SK-N-MC (cell line): Measurements from ENCODE around the gene ATP10D.

Experiments used
- EZH2 ChIP-seq: fragments of 200-600 bp; sonication (generic); IDR thresholded peaks from one replicate; pipeline ENCODE4 v1.6.1; 2017; ENCODE audit warnings: antibody characterized with exemption
- FOXP2 ChIP-seq: optimal IDR thresholded peaks from 2 replicates; pipeline ENCODE3; 2011; ENCODE audit warnings: mild to moderate bottlenecking, moderate library complexity; ENCODE audit not compliant: insufficient read depth; ENCODE audit errors: extremely low read length, control extremely low read depth
- POLR2AphosphoS5 ChIP-seq: IDR thresholded peaks from 2 replicates; pipeline ENCODE4 v1.6.1; 2012; ENCODE audit warnings: mild to moderate bottlenecking, low read depth, low read length, borderline replicate concordance

GRCh38 chr4:47473141-47473750 lies 11.8 kb upstream of the ATP10D start:
- TF ChIP-seq EZH2 (no peak), POLR2AphosphoS5 (no peak), FOXP2 (no peak)
